HCT116 (cell line): ENCODE results near the gene GPR31. TPM values are rescaled to one million over a fixed set of nuclear protein-coding genes. Genes with fewer than 3 reads are reported as not detected.
"Not testable (repeated sequence)": the region's sequence is repeated elsewhere in the genome, so short reads cannot be mapped to it uniquely, and the experiment has no call there.

Experiments
- ATAC-seq: fragments of 200-7000 bp; cut with Tn5 transposase; 2 replicates; pipeline ENCODE4 v1.9.1; 2020; ENCODE audit warnings: mild to moderate bottlenecking, moderate library complexity
- BruUV-seq: library from RNA; stranded (reverse); fragments of 400-500 nt; replicated peaks from 2 replicates; lab custom pipeline; 2021; lab: Mats Ljungman, UMichigan
- CTCF ChIA-PET: fragments of 300-600 bp; sonication (Branson Sonifier 250); formaldehyde crosslinking; loops from one replicate; lab custom pipeline; 2021; ENCODE audit warnings: antibody characterized with exemption; lab: Charles Lee
- POLR2A ChIA-PET: fragments of 300-600, 350-600 bp; sonication (Branson Sonifier 250); formaldehyde crosslinking; loops from one replicate; lab custom pipeline; 2021; ENCODE audit warnings: antibody characterized with exemption; lab: Charles Lee
- RAD21 ChIA-PET, 2 experiments: fragments of 300-600 bp; sonication (Branson Sonifier 250); formaldehyde crosslinking; loops; one replicate each; lab custom pipeline; 2023; ENCODE audit warnings: low total read pairs in 2 of 2; ENCODE audit not compliant: uncharacterized antibody in 2 of 2, unreplicated experiment in 2 of 2, low non-redundant PET in 1 of 2; lab: Charles Lee
- DNase-seq: peaks from one replicate; pipeline ENCODE4 v3.0.0-alpha.2; 2010; ENCODE audit warnings: low read depth, low spot score
- H2AFZ ChIP-seq: fragments of 200-600 bp; shearing (Covaris generic), sonication (generic); 2 replicates; pipeline ENCODE4 v1.6.1; 2017; ENCODE audit warnings: low read depth, mixed run types, mixed read lengths, antibody characterized with exemption, low read length; ENCODE audit not compliant: poor library complexity, severe bottlenecking
- H3K27ac ChIP-seq: 2 replicates; pipeline ENCODE4 v1.5.1; 2012; ENCODE audit warnings: low read depth, low read length
- H3K27me3 ChIP-seq: fragments of 200-600 bp; sonication (generic); 2 replicates; pipeline ENCODE4 v1.6.1; 2016; ENCODE audit warnings: mixed run types, low read length, mixed read lengths; ENCODE audit not compliant: insufficient read depth
- H3K36me3 ChIP-seq, 2 experiments: fragments of 200-500 bp in 1 of 2; fragments of 200-600 bp in 1 of 2; sonication (Bioruptor generic) in 1 of 2; sonication (generic) in 1 of 2; 2 replicates each; pipeline versions ENCODE4 v1.5.1 to v1.6.1; 2014 to 2016; ENCODE audit warnings: low read length in 2 of 2, inconsistent platforms in 1 of 2, mixed read lengths in 1 of 2, mixed run types in 1 of 2; ENCODE audit not compliant: insufficient read depth in 2 of 2, control insufficient read depth in 1 of 2
- H3K4me1 ChIP-seq, 2 experiments: fragments of 200-600 bp in 1 of 2; sonication (generic) in 1 of 2; 2 replicates each; pipeline versions ENCODE4 v1.5.1 to v1.6.1; 2012 to 2017; ENCODE audit warnings: low read length in 2 of 2, inconsistent platforms in 1 of 2, mild to moderate bottlenecking in 1 of 2, mixed read lengths in 1 of 2, mixed run types in 1 of 2, moderate library complexity in 1 of 2; ENCODE audit not compliant: insufficient read depth in 2 of 2, control insufficient read depth in 1 of 2
- H3K4me2 ChIP-seq: fragments of 200-600 bp; sonication (generic); 2 replicates; pipeline ENCODE4 v1.6.1; 2017; ENCODE audit warnings: mixed run types, low read length, mixed read lengths
- H3K4me3 ChIP-seq, 2 experiments: fragments of 200-600 bp in 1 of 2; sonication (generic) in 1 of 2; replicated peaks in 1 of 2; 2 replicates each; pipeline ENCODE4 v1.5.1; 2011 to 2016; ENCODE audit warnings: low read length in 2 of 2, control low read depth in 1 of 2, low read depth in 1 of 2, mild to moderate bottlenecking in 1 of 2, mixed read lengths in 1 of 2, mixed run types in 1 of 2
- H3K79me2 ChIP-seq: fragments of 200-600 bp; sonication (generic); 2 replicates; pipeline ENCODE4 v1.6.1; 2017; ENCODE audit warnings: mild to moderate bottlenecking, mixed run types, low read length, moderate library complexity, mixed read lengths; ENCODE audit not compliant: insufficient read depth
- H3K9ac ChIP-seq: fragments of 200-600 bp; sonication (generic); 2 replicates; pipeline ENCODE4 v1.6.1; 2016; ENCODE audit warnings: low read length, mixed read lengths
- H3K9me2 ChIP-seq: fragments of 200-600 bp; sonication (generic), shearing (Covaris generic); 2 replicates; pipeline ENCODE4 v1.6.1; 2017; ENCODE audit warnings: mixed run types, mild to moderate bottlenecking, moderate library complexity; ENCODE audit not compliant: insufficient read depth
- H3K9me3 ChIP-seq, 2 experiments: fragments of 200-500 bp in 1 of 2; fragments of 200-600 bp in 1 of 2; sonication (Bioruptor generic) in 1 of 2; sonication (generic) in 1 of 2; 2 replicates each; pipeline ENCODE4 v1.6.1; 2014 to 2017; ENCODE audit warnings: low read length in 2 of 2, mixed read lengths in 2 of 2, inconsistent platforms in 1 of 2, low read depth in 1 of 2, mild to moderate bottlenecking in 1 of 2, mixed run types in 1 of 2, moderate library complexity in 1 of 2; ENCODE audit not compliant: control insufficient read depth in 1 of 2, insufficient read depth in 1 of 2
- H4K20me1 ChIP-seq: fragments of 200-600 bp; sonication (generic), shearing (Covaris generic); 2 replicates; pipeline ENCODE4 v1.6.1; 2017; ENCODE audit warnings: mixed run types, mild to moderate bottlenecking, moderate library complexity; ENCODE audit not compliant: insufficient read depth
- intact Hi-C: fragments of 100-400 bp; cut with micrococcal nuclease; formaldehyde crosslinking; loops from 2 replicates; pipeline ENCODE4 v1.10.0; 2022
- total RNA-seq: library from RNA; stranded (reverse); gene quantifications from one replicate; pipeline ENCODE4 v1.2.1, GENCODE V29; 2021; ENCODE audit not compliant: unreplicated experiment

Gene GPR31
- total RNA-seq, 1 experiment from 2014 or later = not detected

GRCh38 chr6:167191043-167191583 is 33.3 kb upstream of the GPR31 start:
- BruUV-seq, H3K9me2 ChIP-seq, RAD21 ChIA-PET, H4K20me1 ChIP-seq, H3K4me3 ChIP-seq, H3K4me2 ChIP-seq, H3K79me2 ChIP-seq, H3K27ac ChIP-seq, H3K4me1 ChIP-seq, H3K27me3 ChIP-seq, H2AFZ ChIP-seq, POLR2A ChIA-PET, CTCF ChIA-PET, H3K9me3 ChIP-seq, H3K36me3 ChIP-seq, ATAC-seq, DNase-seq, intact Hi-C loops, H3K9ac ChIP-seq: not testable (repeated sequence)

GRCh38 chr6:167187275-167187674 is 29.5 kb upstream of the GPR31 start:
- H3K9ac ChIP-seq, H3K4me1 ChIP-seq, H3K9me3 ChIP-seq, H3K9me2 ChIP-seq, H3K36me3 ChIP-seq, RAD21 ChIA-PET, H2AFZ ChIP-seq, H3K27ac ChIP-seq, DNase-seq, BruUV-seq, H3K4me2 ChIP-seq, POLR2A ChIA-PET, H3K27me3 ChIP-seq, H3K79me2 ChIP-seq, H3K4me3 ChIP-seq, H4K20me1 ChIP-seq, ATAC-seq, CTCF ChIA-PET: not testable (repeated sequence)
- intact Hi-C loops = loop anchor here (5.0 to 10.0 kb wide), 2 partner anchors 98 to 180 kb away; no protein-coding TSS in a partner anchor

- H3K9me3 ChIP-seq, H3K79me2 ChIP-seq, H3K27me3 ChIP-seq, CTCF ChIA-PET, H3K4me3 ChIP-seq, RAD21 ChIA-PET, H2AFZ ChIP-seq, BruUV-seq, H3K4me2 ChIP-seq, POLR2A ChIA-PET, H3K9me2 ChIP-seq, H4K20me1 ChIP-seq, H3K4me1 ChIP-seq, DNase-seq, H3K27ac ChIP-seq, H3K36me3 ChIP-seq, ATAC-seq, H3K9ac ChIP-seq: not testable (repeated sequence)
- intact Hi-C loops = loop anchor here (5.0 to 10.0 kb wide), 2 partner anchors 100 to 182 kb away; no protein-coding TSS in a partner anchor
Observed at GRCh38 chr6:167185101-167185500, 27.3 kb upstream of the GPR31 start.
